GM18519 (cell line): ENCODE data around the gene LRRC3B.

Experiments
- ATAC-seq: cut with Tn5 transposase; IDR thresholded peaks from one replicate; pipeline ENCODE4 v1.9.1; 2021; ENCODE audit warnings: mild to moderate bottlenecking, moderate library complexity; ENCODE audit not compliant: unreplicated experiment, low FRiP score

LRRC3B gene

GRCh38 chr3:26630669-26631389, 8.3 kb downstream of the LRRC3B start:
- no peak for ATAC-seq

GRCh38 chr3:26631390-26631738, 8.8 kb downstream of the LRRC3B start:
- ATAC-seq: no peak

GRCh38 chr3:26634601-26635000, 12.0 kb downstream of the LRRC3B start:
- ATAC-seq: no peak

GRCh38 chr3:26636096-26636727, 13.6 kb downstream of the LRRC3B start:
- ATAC-seq: no peak

GRCh38 chr3:26637698-26638097, 15.1 kb downstream of the LRRC3B start:
- ATAC-seq: no peak

GRCh38 chr3:26638113-26638512, 15.5 kb downstream of the LRRC3B start:
- no peak for ATAC-seq

- no peak for ATAC-seq
Measured at GRCh38 chr3:26639339-26639738, 16.8 kb downstream of the LRRC3B start.

GRCh38 chr3:26647078-26647477, 24.5 kb downstream of the LRRC3B start:
- ATAC-seq: no peak

- ATAC-seq: no peak
Measured at GRCh38 chr3:26648461-26648860, 25.9 kb downstream of the LRRC3B start.

- ATAC-seq: no peak
Measured at GRCh38 chr3:26652164-26652563, 29.6 kb downstream of the LRRC3B start.

GRCh38 chr3:26653811-26654425, 31.3 kb downstream of the LRRC3B start:
- no peak for ATAC-seq

GRCh38 chr3:26655231-26655630, 32.7 kb downstream of the LRRC3B start:
- ATAC-seq: no peak

- no peak for ATAC-seq
Measured at GRCh38 chr3:26657348-26657976, 34.9 kb downstream of the LRRC3B start.

GRCh38 chr3:26668171-26668570, 45.6 kb downstream of the LRRC3B start:
- no peak for ATAC-seq

- ATAC-seq: no peak
Measured at GRCh38 chr3:26668696-26669095, 46.1 kb downstream of the LRRC3B start.

- no peak for ATAC-seq
Measured at GRCh38 chr3:26675336-26675735, 52.8 kb downstream of the LRRC3B start.

GRCh38 chr3:26681632-26682031, 59.1 kb downstream of the LRRC3B start:
- ATAC-seq: no peak

- no peak for ATAC-seq
Measured at GRCh38 chr3:26682406-26682805, 59.8 kb downstream of the LRRC3B start.

GRCh38 chr3:26683902-26684301, 61.3 kb downstream of the LRRC3B start:
- no peak for ATAC-seq

GRCh38 chr3:26687466-26687865, 64.9 kb downstream of the LRRC3B start:
- ATAC-seq: no peak

- no peak for ATAC-seq
Measured at GRCh38 chr3:26699553-26699952, 77.0 kb downstream of the LRRC3B start.
